ENCODE data around the gene NRXN3.

DNA sequence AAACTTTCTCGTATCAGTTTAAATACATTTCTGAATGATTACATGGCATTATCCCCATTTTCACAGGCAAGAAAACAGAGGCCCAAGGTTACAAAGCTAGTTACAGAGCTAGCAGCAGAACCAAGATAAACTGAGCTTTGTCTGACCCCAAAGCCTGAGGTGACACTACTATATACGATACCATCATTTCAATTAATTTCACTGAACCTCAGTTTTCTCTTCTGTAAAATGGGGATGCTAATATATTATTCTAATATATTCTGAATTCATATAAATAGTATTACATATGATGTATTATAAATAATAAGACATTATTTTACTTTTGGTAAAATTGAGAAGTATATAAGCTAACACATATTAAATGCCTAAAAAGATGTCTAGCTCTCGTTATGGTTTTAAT is 143.3 kb downstream of the NRXN3 start:
- TF ChIP-seq, protein P1, sequence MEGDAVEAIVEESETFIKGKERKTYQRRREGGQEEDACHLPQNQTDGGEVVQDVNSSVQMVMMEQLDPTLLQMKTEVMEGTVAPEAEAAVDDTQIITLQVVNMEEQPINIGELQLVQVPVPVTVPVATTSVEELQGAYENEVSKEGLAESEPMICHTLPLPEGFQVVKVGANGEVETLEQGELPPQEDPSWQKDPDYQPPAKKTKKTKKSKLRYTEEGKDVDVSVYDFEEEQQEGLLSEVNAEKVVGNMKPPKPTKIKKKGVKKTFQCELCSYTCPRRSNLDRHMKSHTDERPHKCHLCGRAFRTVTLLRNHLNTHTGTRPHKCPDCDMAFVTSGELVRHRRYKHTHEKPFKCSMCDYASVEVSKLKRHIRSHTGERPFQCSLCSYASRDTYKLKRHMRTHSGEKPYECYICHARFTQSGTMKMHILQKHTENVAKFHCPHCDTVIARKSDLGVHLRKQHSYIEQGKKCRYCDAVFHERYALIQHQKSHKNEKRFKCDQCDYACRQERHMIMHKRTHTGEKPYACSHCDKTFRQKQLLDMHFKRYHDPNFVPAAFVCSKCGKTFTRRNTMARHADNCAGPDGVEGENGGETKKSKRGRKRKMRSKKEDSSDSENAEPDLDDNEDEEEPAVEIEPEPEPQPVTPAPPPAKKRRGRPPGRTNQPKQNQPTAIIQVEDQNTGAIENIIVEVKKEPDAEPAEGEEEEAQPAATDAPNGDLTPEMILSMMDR (conservative IDR thresholded peaks at IDR 0.05 in 1 of 2, IDR thresholded peaks at IDR 0.05 in 1 of 2; ENCODE audit: low read depth in 1 of 2, low read length in 2 of 2), result no peak
- TF ChIP-seq EZH2 (IDR thresholded peaks at IDR 0.05; ENCODE audit: low read length, missing control alignments), result no peak

Data from fibroblast of lung (primary cell).